AG04450 (cell line): ENCODE data around the gene SH3BP5. TPM values are rescaled to one million over a fixed set of nuclear protein-coding genes. Genes with fewer than 3 reads are reported as not detected.

Experiments
- CTCF ChIA-PET: fragments of 300-600, 350-600 bp; formaldehyde crosslinking; extraction: SDS; loops from one replicate; lab custom pipeline; 2022; ENCODE audit warnings: antibody characterized with exemption, inconsistent platforms; lab: Charles Lee
- POLR2A ChIA-PET: fragments of 350-600 bp; formaldehyde crosslinking; extraction: SDS; loops from one replicate; lab custom pipeline; 2021; ENCODE audit warnings: antibody characterized with exemption, inconsistent platforms; lab: Yijun Ruan, JAX
- DNase-seq: peaks from one replicate; pipeline ENCODE4 v3.0.0-alpha.2; 2011; ENCODE audit warnings: low read depth, low spot score
- H3K27ac ChIP-seq: one replicate; pipeline ENCODE4 v1.5.1; 2012; ENCODE audit warnings: low read depth, low read length, control low read depth
- H3K27me3 ChIP-seq: one replicate; pipeline ENCODE4 v1.6.0; 2012; ENCODE audit warnings: low read length; ENCODE audit not compliant: control insufficient read depth, insufficient read depth
- H3K4me3 ChIP-seq: 2 replicates; pipeline ENCODE4 v1.5.1; 2011; ENCODE audit warnings: mild to moderate bottlenecking, low read depth, low read length, control low read depth
- H3K9me3 ChIP-seq: 2 replicates; pipeline ENCODE4 v1.5.1; 2012; ENCODE audit warnings: low read length; ENCODE audit not compliant: control insufficient read depth, insufficient read depth
- polyA plus RNA-seq: library from polyadenylated mRNA; depleted of rRNA; stranded (reverse); fragments of >200 nt; gene quantifications from 2 replicates; pipeline ENCODE4 v1.2.3, GENCODE V29; 2011
- TF ChIP-seq, protein P1 (sequence below): IDR thresholded peaks from 2 replicates; pipeline ENCODE4 v1.5.1; 2011; ENCODE audit warnings: low read depth, low read length, control low read depth, inconsistent platforms

Gene SH3BP5
- polyA plus RNA-seq, 1 experiment = 16.6 TPM

DNA sequence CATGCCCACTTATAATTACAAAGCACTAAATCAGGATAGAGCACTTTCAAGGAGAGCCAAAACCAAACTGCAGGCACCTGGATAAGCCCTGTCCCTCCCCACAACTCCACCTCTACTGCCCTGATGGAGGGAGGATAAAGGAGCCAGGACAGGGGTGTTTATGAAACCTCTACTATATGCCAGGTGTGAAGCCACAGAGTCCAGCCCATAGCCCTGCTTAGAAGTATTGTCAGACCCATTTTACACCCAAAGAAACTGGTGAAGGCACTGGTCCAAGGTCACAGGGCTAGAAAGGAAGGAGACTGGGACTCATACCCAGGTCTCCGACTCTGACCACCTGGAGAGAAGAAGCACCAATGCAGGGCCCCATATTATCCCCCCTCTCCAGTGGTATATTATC, 48.7 kb downstream of the SH3BP5 start:
- no peak overlapping the region for H3K27ac ChIP-seq
- no peak for DNase-seq
- ChIA-PET CTCF (interaction anchor here (1.4 to 9.5 kb wide), 3 partner anchors 15 to 121 kb away, joined by 4 to 58 read pairs (median 7); partner anchors contain the start of gene SH3BP5), POLR2A (no interaction called here)
- TF ChIP-seq, protein P1, sequence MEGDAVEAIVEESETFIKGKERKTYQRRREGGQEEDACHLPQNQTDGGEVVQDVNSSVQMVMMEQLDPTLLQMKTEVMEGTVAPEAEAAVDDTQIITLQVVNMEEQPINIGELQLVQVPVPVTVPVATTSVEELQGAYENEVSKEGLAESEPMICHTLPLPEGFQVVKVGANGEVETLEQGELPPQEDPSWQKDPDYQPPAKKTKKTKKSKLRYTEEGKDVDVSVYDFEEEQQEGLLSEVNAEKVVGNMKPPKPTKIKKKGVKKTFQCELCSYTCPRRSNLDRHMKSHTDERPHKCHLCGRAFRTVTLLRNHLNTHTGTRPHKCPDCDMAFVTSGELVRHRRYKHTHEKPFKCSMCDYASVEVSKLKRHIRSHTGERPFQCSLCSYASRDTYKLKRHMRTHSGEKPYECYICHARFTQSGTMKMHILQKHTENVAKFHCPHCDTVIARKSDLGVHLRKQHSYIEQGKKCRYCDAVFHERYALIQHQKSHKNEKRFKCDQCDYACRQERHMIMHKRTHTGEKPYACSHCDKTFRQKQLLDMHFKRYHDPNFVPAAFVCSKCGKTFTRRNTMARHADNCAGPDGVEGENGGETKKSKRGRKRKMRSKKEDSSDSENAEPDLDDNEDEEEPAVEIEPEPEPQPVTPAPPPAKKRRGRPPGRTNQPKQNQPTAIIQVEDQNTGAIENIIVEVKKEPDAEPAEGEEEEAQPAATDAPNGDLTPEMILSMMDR = no peak
- H3K27me3 ChIP-seq = no peaks in the 10 kb centered on the region
- no peaks in the 10 kb centered on the region for H3K9me3 ChIP-seq
- no peak overlapping the region for H3K4me3 ChIP-seq

DNA sequence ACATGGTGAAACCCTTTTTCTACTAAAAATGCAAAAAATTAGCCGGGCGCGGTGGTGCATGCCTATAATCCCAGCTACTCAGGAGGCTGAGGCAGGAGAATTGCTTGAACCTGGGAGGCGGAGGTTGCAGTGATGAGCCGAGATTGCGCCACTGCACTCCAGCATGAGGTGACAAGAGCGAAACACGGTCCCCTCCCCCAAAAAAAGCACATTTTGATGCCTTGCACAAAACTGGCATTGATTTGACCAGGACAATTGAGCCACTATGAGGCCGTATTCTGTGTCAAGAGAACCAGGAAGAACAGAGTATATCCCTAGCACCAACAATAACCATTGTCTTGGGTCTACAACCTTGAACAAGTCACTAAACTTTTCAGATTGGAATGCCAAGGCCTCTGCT, 50.6 kb downstream of the SH3BP5 start:
- POLR2A ChIA-PET = no interaction called here
- no peak for DNase-seq

DNA sequence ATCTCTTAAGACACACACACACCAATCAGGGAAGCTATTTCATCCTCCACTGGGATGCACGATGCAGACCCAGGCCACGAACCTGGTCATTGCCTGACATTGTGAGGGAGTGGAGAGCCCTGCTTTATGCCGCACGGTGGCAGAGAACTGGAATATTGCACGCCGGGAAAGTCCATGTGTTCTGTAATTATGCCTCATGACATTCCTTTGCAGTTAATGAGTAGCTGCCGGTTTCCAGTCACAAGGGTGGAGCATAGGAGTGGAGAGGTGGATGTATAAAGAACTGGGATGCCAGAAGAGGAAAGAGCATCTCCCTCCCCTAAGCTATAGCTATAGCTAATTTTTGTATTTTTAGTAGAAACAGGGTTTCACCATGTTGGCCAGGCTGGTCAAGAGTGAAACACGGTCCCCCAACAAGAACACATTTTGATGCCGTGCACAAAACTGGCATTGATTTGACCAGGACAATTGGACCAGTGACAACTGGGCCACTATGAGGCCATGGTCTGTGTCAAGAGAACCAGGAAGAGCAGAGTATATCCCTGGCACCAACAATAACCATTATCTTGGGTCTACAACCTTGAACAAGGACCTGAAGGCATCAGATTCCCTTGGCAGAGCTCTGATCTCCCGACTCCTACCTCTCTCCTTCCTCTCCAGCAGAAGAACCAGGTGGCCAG, 51.4 kb downstream of the SH3BP5 start:
- POLR2A ChIA-PET = no interaction called here
- H3K9me3 ChIP-seq = no peaks in the 10 kb centered on the region
- no peak for DNase-seq
- H3K4me3 ChIP-seq = no peak overlapping the region
- H3K27ac ChIP-seq = no peak overlapping the region
- TF ChIP-seq, protein P1 = no peak
- no peaks in the 10 kb centered on the region for H3K27me3 ChIP-seq
- CTCF ChIA-PET = interaction anchor here (2.5 to 9.5 kb wide), 2 partner anchors 13 to 52 kb away, joined by 7 to 58 read pairs; partner anchors contain the start of gene SH3BP5

More for the DNA sequence above, 50.6 kb downstream of the SH3BP5 start:
- Histone ChIP-seq H3K9me3 (no peaks in the 10 kb centered on the region), H3K27me3 (no peaks in the 10 kb centered on the region), H3K4me3 (no peak overlapping the region), H3K27ac (no peak overlapping the region)
- TF ChIP-seq, protein P1 = no peak
- CTCF ChIA-PET = interaction anchor here (2.5 to 9.5 kb wide), 2 partner anchors 13 to 51 kb away, joined by 7 to 58 read pairs; partner anchors contain the start of gene SH3BP5

DNA sequence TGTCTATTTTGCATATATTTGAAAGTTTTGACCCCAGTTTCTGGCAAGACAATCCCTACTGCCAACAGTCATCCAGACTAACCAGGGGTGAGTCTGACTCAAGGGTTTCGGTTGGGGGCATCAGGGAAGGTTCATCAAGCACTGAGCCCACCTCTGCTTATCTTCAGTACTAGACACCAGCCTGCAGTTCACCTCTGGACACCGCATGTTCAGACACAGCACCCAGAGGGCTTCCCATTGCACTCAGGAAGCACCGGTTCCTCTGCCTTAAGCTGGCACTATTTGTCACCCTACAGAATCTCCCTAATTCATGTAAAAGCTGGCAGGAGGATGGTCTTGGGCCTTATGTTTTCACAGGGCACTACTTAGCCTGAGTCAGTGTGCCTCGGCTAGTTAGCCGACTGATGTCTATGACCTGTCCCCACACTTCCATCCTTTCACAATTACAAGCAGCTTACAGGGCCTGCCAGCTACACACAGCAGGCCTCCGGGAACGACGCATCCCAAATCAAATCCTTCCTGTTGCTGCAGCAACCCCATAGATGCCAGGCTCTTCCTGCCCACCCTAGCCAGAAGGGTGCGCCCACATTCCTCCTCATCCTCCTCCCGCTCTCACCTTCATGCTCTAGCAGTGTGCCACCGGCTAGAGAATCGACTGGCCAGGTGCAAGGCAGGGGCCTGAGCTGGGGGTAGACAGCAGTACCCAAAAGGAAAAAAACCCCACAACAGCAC, 52.5 kb downstream of the SH3BP5 start:
- no peak for DNase-seq
- TF ChIP-seq, protein P1 = no peak
- no peak overlapping the region for H3K4me3 ChIP-seq
- H3K27ac ChIP-seq = no peak overlapping the region
- ChIA-PET CTCF (interaction anchor here (0.7 to 9.5 kb wide), 3 partner anchors 11 to 126 kb away, joined by 3 to 58 read pairs (median 5); no protein-coding TSS in a partner anchor), POLR2A (no interaction called here)
- no peaks in the 10 kb centered on the region for H3K27me3 ChIP-seq
- H3K9me3 ChIP-seq = no peaks in the 10 kb centered on the region
